GM21526 (cell line): ENCODE data around the gene ACTN3.
"Not testable (repeated sequence)": the region's sequence is repeated elsewhere in the genome, so short reads cannot be mapped to it uniquely, and the experiment has no call there.

Source experiments
- ATAC-seq: cut with Tn5 transposase; IDR thresholded peaks from one replicate; pipeline ENCODE4 v1.9.1; 2021; ENCODE audit warnings: moderate library complexity; ENCODE audit not compliant: unreplicated experiment, low FRiP score

ACTN3 gene

GRCh38 chr11:66546368-66546965, at the start of gene ACTN3:
Gene ACTN3 (plus strand): TSS chr11:66546903. CDS start chr11:66546938, 35 bp downstream.
- ATAC-seq = no peak

GRCh38 chr11:66497206-66497605, 49.5 kb upstream of the ACTN3 start:
- ATAC-seq = no peak

- ATAC-seq = no peak
Measured at GRCh38 chr11:66498506-66498905, 48.2 kb upstream of the ACTN3 start.

GRCh38 chr11:66505276-66505816, 41.4 kb upstream of the ACTN3 start:
- no peak for ATAC-seq

- no peak for ATAC-seq
Measured at GRCh38 chr11:66509131-66509561, 37.6 kb upstream of the ACTN3 start.

GRCh38 chr11:66510271-66510989, 36.3 kb upstream of the ACTN3 start, which contains the start of gene BBS1:
Gene BBS1 (plus strand): TSS chr11:66510635. CDS start chr11:66510660, 25 bp downstream.
- peak; percentile 74 for ATAC-seq

GRCh38 chr11:66510990-66511339, 35.7 kb upstream of the ACTN3 start:
- ATAC-seq = no peak

GRCh38 chr11:66523611-66524010, 23.1 kb upstream of the ACTN3 start:
- ATAC-seq = no peak

GRCh38 chr11:66524304-66525040, 22.2 kb upstream of the ACTN3 start:
- ATAC-seq = no peak

- ATAC-seq = no peak
Measured at GRCh38 chr11:66529069-66529468, 17.6 kb upstream of the ACTN3 start.

GRCh38 chr11:66529655-66530054, 17.0 kb upstream of the ACTN3 start:
- ATAC-seq = no peak

GRCh38 chr11:66530927-66531709, 15.6 kb upstream of the ACTN3 start:
- no peak for ATAC-seq

GRCh38 chr11:66531841-66532240, 14.9 kb upstream of the ACTN3 start:
- ATAC-seq = no peak

- ATAC-seq = no peak
Measured at GRCh38 chr11:66532784-66533183, 13.9 kb upstream of the ACTN3 start.

- no peak for ATAC-seq
Measured at GRCh38 chr11:66539170-66539869, 7.4 kb upstream of the ACTN3 start.

GRCh38 chr11:66539870-66540213, 6.9 kb upstream of the ACTN3 start:
- ATAC-seq = no peak

GRCh38 chr11:66540598-66540997, 6.1 kb upstream of the ACTN3 start:
- not testable (repeated sequence) for ATAC-seq

GRCh38 chr11:66541892-66542291, 4.8 kb upstream of the ACTN3 start:
- ATAC-seq = no peak

- no peak for ATAC-seq
Measured at GRCh38 chr11:66542362-66542761, 4.3 kb upstream of the ACTN3 start.
